GM19468 (cell line): ENCODE measurements around the gene GSTO1.
"Not testable (repeated sequence)": the region's sequence is repeated elsewhere in the genome, so short reads cannot be mapped to it uniquely, and the experiment has no call there.

Source experiments
- ATAC-seq: cut with Tn5 transposase; IDR thresholded peaks from one replicate; pipeline ENCODE4 v1.9.1; 2021; ENCODE audit warnings: mild to moderate bottlenecking, moderate library complexity, moderate number of reproducible peaks; ENCODE audit not compliant: unreplicated experiment; ENCODE audit errors: extremely low read depth

Gene GSTO1

GRCh38 chr10:104254493-104255310 lies at the start of gene GSTO1:
GSTO1 (plus strand) TSS chr10:104254892; CDS start chr10:104254929, 37 bp downstream.
- ATAC-seq, result no peak

GRCh38 chr10:104208730-104209129 lies 46.0 kb upstream of the GSTO1 start:
- no peak for ATAC-seq

- no peak for ATAC-seq
Observed at GRCh38 chr10:104209575-104210198, 45.0 kb upstream of the GSTO1 start.

GRCh38 chr10:104216631-104217030 lies 38.1 kb upstream of the GSTO1 start:
- no peak for ATAC-seq

GRCh38 chr10:104218751-104219150 lies 35.9 kb upstream of the GSTO1 start:
- ATAC-seq, result no peak

GRCh38 chr10:104220522-104220921 lies 34.2 kb upstream of the GSTO1 start:
- no peak for ATAC-seq

GRCh38 chr10:104223304-104223703 lies 31.4 kb upstream of the GSTO1 start:
- no peak for ATAC-seq

- no peak for ATAC-seq
Observed at GRCh38 chr10:104230490-104230889, 24.2 kb upstream of the GSTO1 start.

GRCh38 chr10:104231784-104232612 lies 22.7 kb upstream of the GSTO1 start, which contains the start of gene CFAP43:
CFAP43 (minus strand) TSS chr10:104232364; CDS start chr10:104232246, 118 bp downstream.
- ATAC-seq, result peak; percentile 100

- ATAC-seq, result no peak
Observed at GRCh38 chr10:104232613-104233102, 22.0 kb upstream of the GSTO1 start.

- no peak for ATAC-seq
Observed at GRCh38 chr10:104233817-104234216, 20.9 kb upstream of the GSTO1 start.

- ATAC-seq, result no peak
Observed at GRCh38 chr10:104234934-104235333, 19.8 kb upstream of the GSTO1 start.

- ATAC-seq, result no peak
Observed at GRCh38 chr10:104235801-104236200, 18.9 kb upstream of the GSTO1 start.

- no peak for ATAC-seq
Observed at GRCh38 chr10:104240078-104240477, 14.6 kb upstream of the GSTO1 start.

GRCh38 chr10:104242545-104242944 lies 12.1 kb upstream of the GSTO1 start:
- no peak for ATAC-seq

GRCh38 chr10:104243009-104243408 lies 11.7 kb upstream of the GSTO1 start:
- ATAC-seq, result not testable (repeated sequence)

GRCh38 chr10:104243512-104243911 lies 11.2 kb upstream of the GSTO1 start:
- no peak for ATAC-seq

GRCh38 chr10:104245066-104245632 lies 9.5 kb upstream of the GSTO1 start:
- no peak for ATAC-seq

GRCh38 chr10:104246976-104247375 lies 7.7 kb upstream of the GSTO1 start:
- ATAC-seq, result no peak

GRCh38 chr10:104247513-104248146 lies 7.1 kb upstream of the GSTO1 start:
- no peak for ATAC-seq
